Uterus (tissue), 2 donors: ENCODE measurements around the gene ARID5A.

ENCODE experiments used
- POLR2A ChIP-seq, 2 donors: fragments of 450-650 bp; IDR thresholded peaks; one replicate each; pipeline ENCODE4 v1.6.1; 2016; ENCODE audit warnings: antibody characterized with exemption in 2 of 2, mild to moderate bottlenecking in 1 of 2, moderate library complexity in 1 of 2
- TF ChIP-seq, protein P1 (sequence below), 4 experiments: fragments of 200-600 bp in 2 of 4; fragments of 450-650 bp in 2 of 4; sonication (generic) in 2 of 4; IDR thresholded peaks; one replicate each; pipeline ENCODE4 v1.5.1; 2016 to 2019; ENCODE audit warnings: antibody characterized with exemption in 4 of 4, mild to moderate bottlenecking in 2 of 4, moderate library complexity in 1 of 4

- TF ChIP-seq, protein P1, sequence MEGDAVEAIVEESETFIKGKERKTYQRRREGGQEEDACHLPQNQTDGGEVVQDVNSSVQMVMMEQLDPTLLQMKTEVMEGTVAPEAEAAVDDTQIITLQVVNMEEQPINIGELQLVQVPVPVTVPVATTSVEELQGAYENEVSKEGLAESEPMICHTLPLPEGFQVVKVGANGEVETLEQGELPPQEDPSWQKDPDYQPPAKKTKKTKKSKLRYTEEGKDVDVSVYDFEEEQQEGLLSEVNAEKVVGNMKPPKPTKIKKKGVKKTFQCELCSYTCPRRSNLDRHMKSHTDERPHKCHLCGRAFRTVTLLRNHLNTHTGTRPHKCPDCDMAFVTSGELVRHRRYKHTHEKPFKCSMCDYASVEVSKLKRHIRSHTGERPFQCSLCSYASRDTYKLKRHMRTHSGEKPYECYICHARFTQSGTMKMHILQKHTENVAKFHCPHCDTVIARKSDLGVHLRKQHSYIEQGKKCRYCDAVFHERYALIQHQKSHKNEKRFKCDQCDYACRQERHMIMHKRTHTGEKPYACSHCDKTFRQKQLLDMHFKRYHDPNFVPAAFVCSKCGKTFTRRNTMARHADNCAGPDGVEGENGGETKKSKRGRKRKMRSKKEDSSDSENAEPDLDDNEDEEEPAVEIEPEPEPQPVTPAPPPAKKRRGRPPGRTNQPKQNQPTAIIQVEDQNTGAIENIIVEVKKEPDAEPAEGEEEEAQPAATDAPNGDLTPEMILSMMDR (IDR thresholded peaks at IDR 0.05): no peak
- TF ChIP-seq POLR2A (IDR thresholded peaks at IDR 0.05): no peak
These were observed 42.4 kb upstream of the ARID5A start for GRCh38 chr2:96494188-96494587.
